GM19328 (cell line): ENCODE results near the gene ATAD5.
"Not testable (repeated sequence)": the region's sequence is repeated elsewhere in the genome, so short reads cannot be mapped to it uniquely, and the experiment has no call there.

Experiments used
- ATAC-seq: cut with Tn5 transposase; IDR thresholded peaks from one replicate; pipeline ENCODE4 v1.9.1; 2021; ENCODE audit warnings: mild to moderate bottlenecking, moderate library complexity; ENCODE audit not compliant: unreplicated experiment

Gene ATAD5

DNA sequence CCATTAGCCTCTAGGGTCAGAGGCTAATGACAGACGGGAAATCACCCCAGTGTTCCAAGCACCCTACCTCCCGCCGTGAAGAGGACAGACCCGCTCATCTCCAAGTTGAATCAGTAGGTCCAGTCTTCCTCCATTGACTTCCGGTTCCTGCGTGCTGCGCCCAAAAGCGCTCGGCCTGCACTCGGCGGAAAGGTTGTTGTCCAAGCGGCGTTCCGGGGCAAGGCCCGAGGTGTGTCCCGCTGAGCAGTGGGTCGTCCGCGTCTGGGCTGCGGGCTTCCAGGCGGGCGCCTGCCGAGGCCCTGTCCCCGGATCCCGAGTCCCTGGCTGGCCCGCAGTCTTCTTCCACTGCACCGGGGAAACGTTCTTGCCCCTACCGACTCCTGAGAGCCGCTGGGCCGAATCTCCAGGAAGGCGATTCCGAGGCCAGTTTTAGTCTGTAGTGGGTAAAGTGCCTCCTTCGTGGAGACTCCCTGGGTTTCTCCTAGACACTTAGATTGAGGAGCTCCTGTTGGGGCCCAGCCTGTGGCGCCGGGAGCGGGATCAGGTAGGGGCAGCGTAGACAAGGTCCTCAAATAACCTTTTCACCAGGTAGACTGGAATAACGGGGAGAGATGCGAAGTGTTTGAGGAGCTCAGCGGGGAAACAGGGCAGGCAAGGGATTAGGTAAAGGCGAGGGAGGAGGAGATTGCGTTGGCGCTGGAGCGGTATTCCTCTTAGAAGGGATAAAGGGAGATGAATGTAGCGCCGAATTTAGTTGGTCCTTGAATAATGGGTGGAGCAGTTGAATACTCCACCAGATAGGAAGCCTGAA is 74.5 kb downstream of the ATAD5 start, which contains the start of gene TEFM:
TEFM (minus strand) TSS at position 138 of the 811 bp plus-strand sequence; CDS start at position 98, 40 bp downstream.
- peak; percentile 81 for ATAC-seq

DNA sequence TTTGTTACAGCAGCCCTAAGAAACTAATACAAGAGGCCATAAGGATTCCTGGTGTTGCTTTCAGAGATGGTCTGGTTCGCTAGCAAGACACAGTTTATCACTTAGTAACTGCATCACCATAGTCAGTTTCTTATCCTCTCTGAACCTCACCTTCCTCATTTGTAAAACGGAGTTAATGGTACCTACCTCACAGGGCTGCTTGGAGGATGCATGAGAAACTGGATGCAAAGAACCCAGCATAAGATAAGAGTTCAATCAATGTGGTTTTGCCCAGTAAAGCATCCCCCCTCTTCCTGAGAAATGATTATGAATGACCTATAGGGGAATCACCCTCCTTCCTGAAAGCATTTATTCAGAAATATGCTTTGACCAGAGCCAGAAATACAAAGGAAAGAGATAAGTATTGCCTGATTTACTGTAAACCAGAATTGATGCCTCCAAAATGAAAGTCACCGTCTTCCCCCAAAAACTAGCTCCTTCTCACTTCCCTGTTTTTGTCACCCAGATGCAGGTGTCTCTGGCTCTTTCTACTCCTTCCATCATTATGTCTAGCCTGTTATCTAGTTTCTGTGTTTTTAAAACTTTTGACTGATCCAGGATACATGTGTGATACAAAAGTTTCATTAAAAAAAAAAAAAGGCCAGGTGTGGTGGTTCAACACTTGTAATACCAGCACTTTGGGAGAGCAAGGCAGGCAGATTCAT is 77.1 kb downstream of the ATAD5 start:
- ATAC-seq: no peak

DNA sequence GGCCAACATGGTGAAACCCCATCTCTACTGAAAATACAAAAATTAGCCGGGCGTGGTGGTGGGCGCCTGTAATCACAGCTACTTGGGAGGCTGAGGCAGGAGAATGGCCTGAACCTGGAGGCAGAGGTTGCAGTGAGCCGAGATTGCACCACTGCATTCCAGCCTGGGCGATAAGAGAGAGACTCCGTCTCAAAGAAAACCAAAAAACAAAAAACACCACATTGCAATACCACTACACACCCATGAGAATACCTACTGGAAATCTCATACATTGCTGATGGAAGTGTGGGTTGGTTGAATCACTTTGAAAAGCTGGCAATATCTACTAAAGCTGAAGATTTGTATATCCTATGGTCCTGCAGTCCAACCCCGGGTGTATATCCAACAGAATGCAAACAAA is 78.4 kb downstream of the ATAD5 start:
- ATAC-seq: not testable (repeated sequence)

DNA sequence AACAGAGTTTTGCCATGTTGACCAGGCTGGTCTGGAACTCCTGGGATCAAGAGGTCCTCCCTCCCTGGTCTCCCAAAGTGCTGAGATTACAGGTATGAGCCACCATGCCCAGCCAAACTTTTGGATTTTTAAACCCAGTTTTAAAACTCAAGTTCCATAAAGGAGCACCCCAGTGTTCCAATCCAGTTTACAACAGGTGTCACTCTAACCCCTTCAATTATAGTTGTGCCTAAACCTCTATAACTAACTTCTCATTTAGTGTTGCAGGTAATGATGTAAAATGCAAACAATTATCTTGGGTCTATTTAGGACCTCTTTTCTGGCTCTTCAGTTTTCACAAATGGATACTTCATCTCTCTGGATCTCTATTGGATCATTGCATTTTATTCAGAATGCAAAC is 82.2 kb downstream of the ATAD5 start:
- ATAC-seq: no peak

DNA sequence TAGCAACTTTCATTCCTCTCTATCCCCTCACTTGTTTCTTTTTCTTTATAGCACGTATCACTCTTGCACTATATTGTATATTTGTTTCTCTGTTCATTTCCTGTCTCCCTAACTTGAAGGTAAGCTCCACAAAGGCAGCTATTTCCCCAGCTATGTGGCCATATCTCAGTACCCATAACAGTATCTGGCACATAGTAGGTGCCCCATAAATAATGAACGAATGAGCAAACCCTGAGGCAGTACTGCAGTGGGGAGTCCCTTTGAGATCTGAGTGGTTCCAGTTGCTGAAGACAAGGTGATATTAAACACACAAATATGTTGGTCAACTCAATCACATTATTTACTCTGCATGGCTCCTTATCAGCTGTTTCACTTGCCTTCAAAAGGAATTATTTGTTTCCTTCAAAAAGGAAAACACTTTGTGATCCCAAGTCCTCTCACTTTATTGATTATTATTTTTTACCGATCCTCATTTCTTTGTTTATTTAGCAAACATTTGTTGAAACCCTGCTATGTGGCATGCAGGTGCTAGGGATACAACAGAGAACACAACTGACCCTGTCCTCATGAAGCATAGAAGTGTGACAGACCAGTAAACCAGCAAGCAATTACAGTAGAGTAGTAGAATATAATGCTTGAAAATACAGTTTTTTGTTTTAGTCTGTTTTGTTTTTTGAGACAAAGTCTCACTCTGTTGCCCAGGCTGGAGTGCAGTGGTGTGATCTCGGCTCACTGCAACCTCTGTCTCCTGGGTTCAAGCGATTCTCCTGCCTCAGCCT is 84.3 kb downstream of the ATAD5 start:
- no peak for ATAC-seq

DNA sequence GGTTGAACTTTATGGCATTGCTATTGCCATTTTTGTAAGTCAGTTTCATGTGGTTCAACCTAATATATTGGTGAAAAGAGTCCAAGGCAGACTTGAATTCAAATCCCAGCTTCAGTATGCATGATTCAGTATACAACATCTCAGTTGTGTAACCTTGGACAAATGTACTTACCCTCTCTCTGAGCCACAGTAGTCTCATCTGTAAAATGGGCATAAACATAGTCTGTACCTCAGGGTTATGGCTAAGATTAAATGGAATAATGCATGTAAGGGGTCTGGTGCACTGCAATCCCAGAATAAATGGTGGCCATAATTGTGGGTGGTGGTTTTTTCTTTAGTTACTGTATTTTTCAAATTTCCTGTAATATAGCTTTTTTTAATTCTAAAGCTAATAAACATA is 85.3 kb downstream of the ATAD5 start:
- no peak for ATAC-seq

DNA sequence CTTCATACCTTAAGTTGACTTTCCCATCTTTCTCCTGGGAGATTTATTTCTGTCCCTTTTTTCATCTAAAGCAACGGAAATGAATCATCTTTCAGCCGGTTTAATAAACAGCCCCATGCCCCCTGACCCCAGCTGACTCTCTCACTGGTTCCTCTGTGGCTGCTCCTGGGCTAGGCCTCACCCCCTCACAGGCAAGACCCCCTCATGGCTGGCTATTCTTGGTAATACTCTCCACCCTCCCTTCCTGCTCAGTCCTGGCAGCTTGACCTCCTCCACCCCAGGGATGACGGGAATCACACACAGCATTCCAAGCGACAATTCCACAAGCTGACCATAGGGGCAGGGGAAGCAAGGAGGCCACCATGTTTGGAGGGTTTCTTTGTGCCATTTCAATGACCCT is 88.5 kb downstream of the ATAD5 start:
- no peak for ATAC-seq

DNA sequence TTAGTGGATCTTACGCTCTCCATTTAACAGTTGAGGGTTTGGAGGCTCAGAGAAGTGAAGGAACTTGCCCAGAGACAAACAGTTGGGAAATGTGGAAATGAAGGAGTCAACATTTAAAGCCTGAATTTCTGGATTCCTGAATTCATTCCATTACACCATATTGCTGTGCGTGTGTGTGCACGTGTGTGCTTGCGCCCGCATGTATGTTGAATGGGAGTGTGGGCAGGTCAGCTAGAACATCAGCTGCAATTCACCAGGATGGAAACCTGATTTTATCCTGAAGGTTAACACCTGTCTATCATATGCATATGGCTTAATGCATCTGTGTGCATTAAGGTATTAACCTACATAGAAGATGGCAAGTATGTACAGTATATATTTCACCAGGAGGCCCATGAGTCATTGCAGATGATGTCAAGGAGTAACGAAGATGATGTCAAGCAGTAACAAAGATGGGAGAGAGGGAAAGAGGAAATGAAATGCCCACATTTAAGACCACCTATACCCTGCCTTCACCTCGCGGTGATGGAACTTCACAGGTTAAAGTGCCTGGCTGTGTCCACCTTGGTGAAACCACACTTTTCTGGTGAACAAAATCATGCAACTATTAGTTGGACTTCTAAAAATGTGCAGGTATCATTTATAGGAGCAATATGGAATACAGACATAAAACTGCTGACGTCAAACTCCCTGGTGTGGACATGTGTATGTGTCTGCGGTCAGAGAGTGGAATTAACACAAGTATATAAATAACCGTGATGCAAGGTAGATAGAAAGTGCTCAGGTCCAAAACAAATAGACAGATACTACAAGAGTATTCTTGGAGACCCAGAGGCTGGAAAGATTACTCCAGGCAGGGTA is 89.1 kb downstream of the ATAD5 start:
- ATAC-seq: no peak

DNA sequence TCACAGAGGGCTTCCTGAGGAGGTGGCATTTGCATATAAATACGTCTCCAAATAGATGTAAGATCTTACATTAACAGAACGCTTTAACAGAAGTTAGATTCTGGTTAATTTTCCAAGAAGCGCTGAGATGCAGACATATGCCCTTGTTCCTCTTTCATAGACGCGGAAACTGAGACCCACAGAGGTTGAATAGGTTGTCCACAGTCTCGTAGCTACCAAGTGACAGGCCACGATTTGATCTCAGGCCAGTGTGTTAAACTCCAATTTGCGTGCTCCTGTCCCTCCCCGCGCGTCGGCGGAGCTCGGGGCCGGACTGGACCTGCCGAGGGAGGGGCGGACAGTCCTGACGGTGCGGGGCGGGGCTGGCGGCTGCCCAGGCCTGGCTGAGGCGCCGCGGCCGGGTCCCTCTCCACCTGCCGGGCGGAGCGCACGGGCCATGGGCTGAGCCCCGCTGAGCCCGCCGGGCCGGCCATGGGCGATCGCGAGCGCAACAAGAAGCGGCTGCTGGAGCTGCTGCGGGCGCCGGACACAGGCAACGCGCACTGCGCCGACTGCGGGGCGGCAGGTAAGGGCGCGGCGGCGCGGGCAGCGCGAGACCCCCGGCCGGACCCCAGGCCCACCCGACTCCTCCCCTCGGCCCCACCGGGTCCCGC is 89.9 kb downstream of the ATAD5 start, which contains the start of gene ADAP2:
ADAP2 (plus strand) TSS at position 402 of the 653 bp plus-strand sequence; CDS start at position 472, 70 bp downstream.
- no peak for ATAC-seq

DNA sequence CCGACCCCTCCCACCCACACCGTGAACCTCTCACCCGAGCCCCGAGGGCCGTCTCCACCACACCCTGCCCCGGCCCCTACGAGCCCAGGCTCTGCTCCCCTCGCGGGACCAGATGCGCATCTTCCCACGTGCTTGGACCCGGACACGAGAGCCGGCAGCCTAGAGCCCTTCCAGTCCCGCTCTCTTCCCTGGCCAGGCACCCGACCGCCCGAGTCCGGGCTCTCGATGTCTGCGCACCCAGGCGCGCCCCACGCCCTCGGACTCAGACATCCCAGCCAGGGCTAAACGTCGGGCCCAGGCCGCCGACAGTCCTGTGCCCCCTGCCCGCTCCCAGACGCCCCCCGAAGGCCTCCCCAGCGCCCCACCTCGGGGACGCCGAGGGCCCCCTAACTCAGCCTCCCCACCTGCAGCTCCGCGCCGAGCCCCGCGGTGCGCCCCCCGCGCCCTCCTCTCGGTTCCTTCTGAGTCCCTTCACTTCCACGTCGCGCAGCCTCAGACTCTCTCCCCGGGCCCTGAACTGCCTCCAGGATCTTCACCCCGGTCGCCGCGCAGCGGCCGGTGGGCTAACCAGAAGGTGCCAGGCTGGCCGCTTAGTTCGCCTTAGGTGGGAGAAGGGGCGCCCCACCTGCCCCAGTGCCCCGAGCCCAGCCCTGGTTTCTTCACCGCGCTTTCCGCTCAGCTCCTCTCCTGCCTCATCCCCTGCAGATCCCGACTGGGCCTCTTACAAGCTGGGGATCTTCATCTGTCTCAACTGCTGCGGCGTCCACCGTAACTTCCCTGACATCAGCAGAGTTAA is 90.7 kb downstream of the ATAD5 start:
- no peak for ATAC-seq

DNA sequence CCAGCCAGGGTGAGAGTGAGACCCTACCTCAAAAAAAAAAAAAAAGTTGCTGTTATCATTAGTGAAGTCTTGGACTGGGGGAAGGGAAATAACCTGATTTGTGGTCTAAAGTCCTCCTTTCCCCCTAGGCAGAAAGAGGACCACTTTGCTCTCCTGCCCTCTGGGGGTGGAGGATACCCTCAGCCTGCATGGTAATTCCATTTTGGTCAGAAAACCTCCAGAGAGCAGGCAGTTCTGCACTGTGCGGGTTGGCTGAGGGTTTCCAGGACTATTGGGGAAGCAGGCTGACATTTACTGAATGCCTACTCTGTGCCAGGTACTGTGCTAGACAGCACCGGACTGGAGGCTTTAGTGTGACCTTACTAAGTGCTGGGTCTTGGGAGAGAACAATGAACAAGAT is 92.6 kb downstream of the ATAD5 start:
- ATAC-seq: no peak

DNA sequence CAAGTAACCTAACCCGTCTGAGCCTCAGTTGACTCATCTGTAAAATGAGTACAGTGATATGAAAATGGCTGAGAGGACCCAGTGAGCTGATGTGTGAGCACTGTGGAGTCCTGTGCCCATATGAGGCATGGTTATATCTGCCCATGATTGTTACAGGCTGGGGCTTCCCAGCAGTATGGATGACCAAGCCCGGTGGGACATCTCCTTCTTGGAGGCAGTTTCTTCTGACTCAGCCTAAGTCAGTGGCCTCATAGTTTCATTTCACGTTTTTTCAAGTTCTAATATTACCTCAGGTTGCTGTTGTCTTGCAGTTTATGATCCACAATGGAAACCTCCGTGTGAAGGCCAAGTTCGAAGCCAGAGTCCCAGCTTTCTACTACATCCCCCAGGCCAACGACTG is 94.8 kb downstream of the ATAD5 start:
- ATAC-seq: no peak

DNA sequence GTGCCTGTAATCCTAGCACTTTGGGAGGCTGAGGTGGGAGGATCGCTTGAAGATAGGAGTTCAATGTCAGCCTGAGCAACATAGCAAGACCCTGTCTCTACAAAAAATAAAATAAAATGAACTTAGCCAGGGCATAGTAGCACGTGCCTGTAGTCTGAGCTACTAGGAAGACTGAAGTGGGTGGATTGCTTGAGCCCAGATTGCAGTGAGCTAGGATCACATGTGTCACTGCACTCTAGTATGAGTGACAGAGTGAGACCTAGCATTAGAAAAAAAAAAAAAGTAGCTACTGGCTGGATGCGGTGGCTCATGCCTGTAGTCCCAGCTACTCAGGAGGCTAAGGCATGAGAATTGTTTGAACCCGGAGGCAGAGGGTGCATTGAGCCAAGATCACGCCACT is 96.0 kb downstream of the ATAD5 start:
- no peak for ATAC-seq

DNA sequence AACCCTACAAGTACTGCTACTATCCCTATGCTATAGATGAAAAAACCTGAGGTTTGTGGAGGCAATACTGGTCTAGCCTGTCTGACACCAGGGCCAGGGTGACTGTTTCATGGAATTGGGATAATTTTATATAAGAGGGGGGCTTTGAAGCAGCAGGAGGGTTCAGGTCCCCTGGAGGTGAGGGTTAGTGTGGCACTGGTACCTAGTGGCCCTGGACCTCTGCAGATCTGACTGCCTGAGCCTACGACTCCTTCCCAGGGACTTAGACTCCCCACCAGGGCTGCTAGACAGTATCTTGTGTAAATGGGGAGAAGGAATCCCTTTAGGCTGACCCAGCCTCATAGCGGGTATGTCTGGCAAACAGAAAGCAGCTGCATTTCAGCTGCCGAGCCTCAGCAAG is 96.8 kb downstream of the ATAD5 start:
- no peak for ATAC-seq

DNA sequence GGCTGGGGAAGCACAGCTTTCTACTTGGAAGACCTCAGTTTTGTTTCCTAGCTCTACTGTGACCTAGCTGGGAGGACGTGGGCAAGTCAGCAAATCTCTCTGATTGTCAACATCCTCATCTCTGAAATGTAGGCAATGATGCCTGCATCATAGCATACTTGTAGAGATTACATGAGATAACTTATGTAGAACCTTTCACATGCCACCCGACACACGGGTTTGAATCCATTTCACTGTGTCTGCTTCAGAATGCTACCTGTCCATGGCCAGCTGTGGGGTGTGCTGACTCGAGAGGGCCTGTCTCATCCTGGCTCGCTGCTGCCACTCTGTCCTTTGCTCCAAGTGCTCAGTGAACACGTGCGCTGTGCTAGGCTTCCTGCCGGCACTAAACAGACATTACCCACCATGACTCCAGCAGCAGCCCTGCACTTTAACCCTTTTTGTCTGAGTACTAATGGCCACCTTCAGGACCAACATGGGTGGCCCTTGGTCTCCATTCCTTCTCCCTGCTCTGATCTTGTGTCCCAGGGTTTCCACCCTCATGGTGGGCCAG is 97.4 kb downstream of the ATAD5 start:
- no peak for ATAC-seq

DNA sequence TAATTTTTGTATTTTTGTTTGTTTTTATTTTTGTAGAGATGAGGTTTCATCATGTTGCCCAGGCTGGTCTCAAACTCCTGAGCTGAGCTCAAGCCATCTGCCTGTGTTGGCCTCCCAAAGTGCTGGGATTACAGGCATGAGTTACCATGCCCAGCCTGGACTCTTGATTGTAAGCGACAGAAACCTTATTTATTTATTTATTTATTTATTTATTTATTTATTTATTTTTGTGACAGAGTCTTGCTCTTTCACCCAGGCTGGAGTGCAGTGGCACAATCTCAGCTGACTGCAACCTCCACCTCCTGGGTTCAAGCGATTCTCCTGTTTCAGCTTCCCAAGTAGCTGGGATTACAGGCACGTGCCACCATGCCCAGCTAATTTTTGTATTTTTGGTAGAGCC is 98.1 kb downstream of the ATAD5 start:
- ATAC-seq: not testable (repeated sequence)

DNA sequence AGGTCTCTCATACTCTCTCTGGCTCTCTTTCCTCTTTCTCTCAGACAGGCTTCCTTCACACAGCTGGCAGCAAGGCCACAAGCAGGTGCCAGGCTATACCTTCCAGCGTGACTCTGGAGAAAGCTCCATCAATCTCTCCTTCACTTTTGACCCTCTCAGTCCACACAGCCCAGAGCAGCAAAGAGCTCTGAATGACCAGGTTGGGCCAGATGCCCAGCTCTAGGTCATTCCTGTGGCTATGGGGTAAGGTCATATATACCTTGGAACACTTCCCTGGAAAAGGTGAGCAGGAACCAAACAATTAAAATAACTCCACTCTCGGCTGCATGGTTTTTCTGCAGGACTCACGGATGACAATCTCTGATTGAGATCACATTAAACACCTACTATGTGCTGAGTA is 98.7 kb downstream of the ATAD5 start:
- no peak for ATAC-seq

DNA sequence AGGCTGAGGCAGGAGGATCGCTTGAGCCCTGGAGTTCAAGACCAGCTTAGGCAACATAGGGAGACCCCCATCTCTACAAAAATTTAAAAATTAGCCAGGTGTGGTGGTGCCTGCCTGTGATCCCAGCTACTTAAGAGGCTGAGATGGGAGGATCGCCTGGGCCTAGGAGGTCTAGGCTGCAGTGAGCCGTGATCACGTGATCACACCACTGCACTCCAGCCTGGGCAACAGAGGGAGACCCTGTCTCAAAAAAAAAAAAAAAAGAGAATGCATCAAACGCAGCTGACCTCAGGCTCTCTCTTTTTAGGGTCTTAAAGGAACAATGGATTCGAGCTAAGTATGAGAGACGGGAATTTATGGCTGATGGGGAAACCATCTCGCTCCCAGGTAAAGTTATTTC is 99.8 kb downstream of the ATAD5 start:
- not testable (repeated sequence) for ATAC-seq

DNA sequence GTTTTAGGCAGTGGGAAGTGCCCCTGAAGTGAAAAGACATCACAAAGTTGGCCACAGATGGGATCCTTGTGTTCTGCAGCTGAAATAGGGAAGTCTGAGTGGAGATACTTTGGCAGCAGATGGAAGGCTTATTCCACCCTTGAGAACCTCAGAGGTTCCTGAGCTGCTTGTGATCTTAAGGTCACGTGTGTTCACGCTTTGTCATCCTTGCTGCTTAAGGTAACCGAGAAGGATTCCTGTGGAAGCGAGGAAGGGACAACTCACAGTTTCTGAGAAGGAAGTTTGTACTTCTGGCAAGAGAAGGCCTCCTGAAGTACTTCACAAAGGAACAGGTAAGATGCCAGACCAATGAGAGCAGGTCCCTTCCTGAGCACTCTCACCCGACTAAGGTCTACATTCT is 102.2 kb downstream of the ATAD5 start:
- ATAC-seq: no peak
